LHCN-M2 (cell line): ENCODE measurements around the gene HECTD4. TPM values are rescaled to one million over a fixed set of nuclear protein-coding genes. Genes with fewer than 3 reads are reported as not detected.

Experiments
- DNase-seq: peaks from one replicate; pipeline ENCODE4 v3.0.0-alpha.2; 2012; ENCODE audit warnings: low read depth
- total RNA-seq: library from RNA; depleted of rRNA; stranded (reverse); fragments of >200 nt; gene quantifications from 2 replicates; pipeline ENCODE4 v1.2.3, GENCODE V29; 2014

The HECTD4 gene
- total RNA-seq, 1 experiment from 2014 or later, result 8.2 TPM

GRCh38 chr12:112322882-112323547, 59.2 kb downstream of the HECTD4 start:
- DNase-seq, result no peak

- DNase-seq, result peak; percentile 43
Observed at GRCh38 chr12:112322441-112322840, 59.8 kb downstream of the HECTD4 start.

- no peak for DNase-seq
Observed at GRCh38 chr12:112321245-112321644, 61.0 kb downstream of the HECTD4 start.

DNA sequence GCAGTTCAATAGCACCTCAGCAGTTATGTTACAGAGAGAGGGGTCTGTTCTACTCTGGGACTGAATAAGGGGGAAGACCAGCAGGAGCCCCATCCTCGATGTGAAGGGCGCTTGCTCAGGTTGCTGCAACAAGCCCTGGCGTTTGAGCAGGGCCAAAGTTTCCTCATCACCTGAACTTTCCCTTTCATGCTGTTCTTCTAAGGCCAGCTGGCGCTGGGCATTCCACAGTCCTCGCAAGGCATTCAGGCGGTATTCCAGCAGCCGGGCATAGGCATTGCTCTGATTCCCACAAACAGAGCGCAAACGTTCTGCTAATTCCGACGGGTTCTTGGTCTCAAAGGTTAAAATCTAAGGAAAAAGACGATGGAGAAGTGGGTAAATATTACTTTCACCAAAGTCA, 62.8 kb downstream of the HECTD4 start:
- no peak for DNase-seq

GRCh38 chr12:112317481-112317880, 64.8 kb downstream of the HECTD4 start:
- DNase-seq, result no peak

- no peak for DNase-seq
Observed at GRCh38 chr12:112314981-112315380, 67.2 kb downstream of the HECTD4 start.

- DNase-seq, result no peak
Observed at GRCh38 chr12:112309797-112310196, 72.4 kb downstream of the HECTD4 start.

GRCh38 chr12:112308652-112309051, 73.6 kb downstream of the HECTD4 start:
- no peak for DNase-seq

DNA sequence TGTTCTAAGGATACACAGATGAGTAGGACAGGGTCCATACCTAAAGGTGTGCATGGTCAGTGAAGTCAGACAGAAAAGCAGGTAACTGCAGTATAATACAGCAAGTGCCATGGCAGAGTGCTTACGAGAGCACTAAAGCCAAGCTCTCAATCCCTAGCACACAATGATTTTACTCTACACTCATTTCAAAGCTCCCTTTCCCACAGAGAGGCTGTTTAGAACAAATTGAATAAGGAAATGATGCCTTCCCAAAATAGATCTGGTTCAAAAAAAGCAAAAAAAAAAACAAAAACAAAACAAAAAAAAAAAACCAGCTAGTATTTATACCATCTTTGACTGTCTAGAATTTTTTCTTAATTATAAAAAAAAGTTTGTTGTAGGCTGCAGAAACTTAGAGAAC, 74.1 kb downstream of the HECTD4 start:
- no peak for DNase-seq

GRCh38 chr12:112307317-112308011, 74.8 kb downstream of the HECTD4 start:
- no peak for DNase-seq

GRCh38 chr12:112305951-112306350, 76.3 kb downstream of the HECTD4 start:
- no peak for DNase-seq

DNA sequence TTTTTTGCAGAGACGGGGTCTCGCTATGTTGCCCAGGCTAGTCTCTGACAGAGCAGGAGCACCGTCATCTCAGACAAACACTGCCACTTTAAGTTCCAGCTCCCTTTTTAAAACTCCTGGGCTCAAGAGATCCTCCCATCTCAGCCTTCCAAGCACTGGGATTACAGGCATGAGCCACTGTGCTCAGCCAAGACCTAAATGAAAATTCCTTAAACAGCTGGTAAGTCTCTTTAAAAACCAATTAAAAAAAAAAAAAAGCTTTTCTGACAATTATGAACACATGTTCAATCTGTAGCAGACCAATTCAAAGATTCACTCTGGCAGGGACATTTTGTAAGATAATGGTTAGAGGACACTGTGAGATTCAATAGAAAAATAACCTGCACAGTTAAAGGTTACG, 77.8 kb downstream of the HECTD4 start:
- peak; percentile 34 for DNase-seq

- DNase-seq, result no peak
Observed at GRCh38 chr12:112303799-112304198, 78.4 kb downstream of the HECTD4 start.

DNA sequence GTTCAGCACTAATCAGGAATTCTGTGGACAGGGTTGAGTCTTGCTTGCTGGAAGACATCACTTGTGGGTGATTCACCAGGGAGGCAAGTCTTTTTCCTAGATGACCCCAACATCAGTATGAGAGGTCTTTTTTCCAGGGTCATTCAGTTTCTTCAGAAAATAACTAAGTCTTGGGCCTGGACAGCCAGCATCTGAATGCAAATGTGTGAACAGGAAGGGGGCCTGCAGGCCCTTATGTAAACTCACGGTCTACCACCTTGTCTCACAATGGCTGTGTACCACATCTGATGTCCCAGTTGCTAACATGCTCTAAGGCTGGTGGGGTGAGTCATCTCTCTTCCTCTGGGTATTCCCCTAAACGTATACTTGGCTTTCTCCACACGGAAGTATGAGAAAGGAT, 79.2 kb downstream of the HECTD4 start:
- DNase-seq, result peak; percentile 63

- no peak for DNase-seq
Observed at GRCh38 chr12:112299704-112300103, 82.5 kb downstream of the HECTD4 start.

DNA sequence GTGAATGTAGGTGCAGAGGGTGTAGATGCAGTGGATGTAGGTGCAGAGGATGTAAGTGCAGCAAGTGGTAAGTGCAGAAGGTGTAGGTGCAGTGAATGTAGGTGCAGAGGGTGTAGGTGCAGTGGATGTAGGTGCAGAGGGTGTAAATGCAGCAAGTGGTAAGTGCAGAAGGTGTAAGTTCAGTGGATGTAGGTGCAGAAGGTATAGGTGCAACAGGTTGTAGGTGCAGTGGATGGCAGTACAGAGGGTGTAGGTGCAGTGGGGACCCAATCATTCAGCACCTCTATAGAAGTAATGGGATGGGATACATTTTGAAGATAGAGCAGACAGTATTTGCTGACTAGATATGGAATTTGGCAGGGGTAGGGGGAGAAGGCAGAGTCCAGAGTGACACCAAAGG, 85.0 kb downstream of the HECTD4 start:
- DNase-seq, result no peak

DNA sequence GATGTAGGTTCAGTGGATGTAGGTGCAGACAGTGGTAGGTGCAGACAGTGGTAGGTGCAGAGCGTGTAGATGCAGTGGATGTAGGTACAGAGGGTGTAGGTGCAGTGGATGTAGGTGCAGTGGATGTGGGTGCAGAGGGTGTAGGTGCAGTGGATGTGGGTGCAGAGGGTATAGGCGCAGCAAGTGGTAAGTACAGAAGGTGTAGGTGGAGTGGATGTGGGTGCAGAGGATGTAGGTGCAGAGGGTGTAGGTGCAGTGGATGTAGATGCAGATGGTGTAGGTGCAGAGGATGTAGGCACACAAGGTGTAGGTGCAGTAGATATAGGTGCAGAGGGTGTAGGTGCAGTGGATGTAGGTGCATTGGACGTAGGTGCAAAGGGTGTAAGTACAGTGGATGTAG, 86.0 kb downstream of the HECTD4 start:
- DNase-seq, result no peak

- peak; percentile 24 for DNase-seq
Observed at GRCh38 chr12:112294793-112295192, 87.4 kb downstream of the HECTD4 start.

DNA sequence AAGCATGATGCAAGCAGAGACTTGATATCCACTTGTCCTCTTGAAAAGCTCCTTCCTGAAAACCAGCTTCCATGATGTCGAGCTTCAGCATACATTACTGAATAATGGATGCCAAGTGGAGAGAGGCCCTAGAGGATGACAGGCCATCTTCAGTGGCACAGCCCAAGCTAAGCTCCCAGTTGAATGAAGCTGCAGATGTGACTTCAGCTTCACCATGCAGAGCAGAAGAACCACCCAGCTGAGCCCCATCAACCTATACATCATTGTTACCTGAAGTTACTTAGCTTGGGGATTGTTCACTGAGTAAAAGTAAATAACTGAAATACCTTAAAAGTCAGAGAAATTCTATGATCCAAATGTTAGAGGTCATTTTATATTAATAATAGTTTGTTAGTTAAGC, 93.6 kb downstream of the HECTD4 start:
- no peak for DNase-seq

DNA sequence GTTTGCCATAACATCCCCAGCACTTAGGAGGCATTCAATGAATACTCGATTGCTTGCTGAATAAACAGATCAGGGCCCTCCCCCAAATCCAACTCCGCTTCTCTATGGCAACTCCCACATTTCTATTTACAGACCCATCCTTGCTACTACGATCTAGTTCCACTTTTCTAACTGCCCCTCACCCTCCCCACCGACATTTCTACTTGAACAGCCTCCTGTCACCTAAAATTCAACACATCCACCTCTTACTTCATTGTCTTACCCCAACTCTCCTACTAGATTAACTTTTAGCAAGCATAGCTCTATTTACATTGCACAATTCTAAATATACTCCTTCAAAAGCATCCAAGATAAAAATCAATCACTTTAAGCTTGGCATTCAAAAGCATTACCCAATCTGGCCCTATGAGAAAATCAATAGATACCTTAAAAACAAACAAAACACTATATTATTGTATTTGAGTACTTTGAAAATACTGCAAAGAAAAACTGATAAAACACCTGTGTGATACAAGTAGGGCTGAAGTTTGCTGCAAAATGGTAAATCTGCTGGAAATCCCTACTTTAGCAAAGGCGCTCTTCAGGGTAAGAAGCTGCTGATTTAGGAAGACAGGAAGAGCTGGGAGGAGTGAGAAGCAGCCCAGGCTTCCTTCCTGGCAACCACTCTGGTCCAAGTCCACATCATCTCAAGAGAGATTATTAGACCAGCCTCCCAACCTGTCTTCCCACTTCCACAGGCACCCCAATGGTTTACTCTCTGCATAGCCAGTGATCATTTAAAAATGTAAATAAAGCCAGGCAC, 96.4 kb downstream of the HECTD4 start:
- DNase-seq, result no peak

- DNase-seq, result peak; percentile 6
Observed at GRCh38 chr12:112283546-112283945, 98.7 kb downstream of the HECTD4 start.

DNA sequence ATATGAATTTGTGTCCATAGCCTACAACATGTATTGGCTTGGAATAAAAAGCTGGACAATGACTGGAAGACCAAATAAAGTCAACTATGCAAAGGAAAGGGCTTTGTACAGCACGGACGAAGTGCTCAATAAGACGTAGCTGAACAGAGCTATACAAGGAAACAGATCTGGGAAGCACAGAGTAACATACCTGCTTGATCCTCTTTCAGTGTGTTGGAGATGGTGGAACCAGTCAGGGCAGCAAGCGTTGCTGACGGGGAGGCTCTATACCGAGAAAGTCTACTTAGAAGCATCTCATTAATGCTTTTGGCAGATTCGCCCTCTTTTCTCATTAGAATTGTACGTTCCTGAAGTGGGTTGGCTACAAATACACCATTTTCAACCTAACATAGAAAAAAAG, 99.3 kb downstream of the HECTD4 start:
- no peak for DNase-seq

GRCh38 chr12:112275836-112276235, 106.4 kb downstream of the HECTD4 start:
- no peak for DNase-seq
